NCI-H2227 (cell line): Measurements from ENCODE around the gene RDH5.

Source experiments
- DNase-seq: peaks from one replicate; lab custom pipeline; 2025; ENCODE audit not compliant: unreplicated experiment; lab: John Stamatoyannopoulos, UW

Gene RDH5

DNA sequence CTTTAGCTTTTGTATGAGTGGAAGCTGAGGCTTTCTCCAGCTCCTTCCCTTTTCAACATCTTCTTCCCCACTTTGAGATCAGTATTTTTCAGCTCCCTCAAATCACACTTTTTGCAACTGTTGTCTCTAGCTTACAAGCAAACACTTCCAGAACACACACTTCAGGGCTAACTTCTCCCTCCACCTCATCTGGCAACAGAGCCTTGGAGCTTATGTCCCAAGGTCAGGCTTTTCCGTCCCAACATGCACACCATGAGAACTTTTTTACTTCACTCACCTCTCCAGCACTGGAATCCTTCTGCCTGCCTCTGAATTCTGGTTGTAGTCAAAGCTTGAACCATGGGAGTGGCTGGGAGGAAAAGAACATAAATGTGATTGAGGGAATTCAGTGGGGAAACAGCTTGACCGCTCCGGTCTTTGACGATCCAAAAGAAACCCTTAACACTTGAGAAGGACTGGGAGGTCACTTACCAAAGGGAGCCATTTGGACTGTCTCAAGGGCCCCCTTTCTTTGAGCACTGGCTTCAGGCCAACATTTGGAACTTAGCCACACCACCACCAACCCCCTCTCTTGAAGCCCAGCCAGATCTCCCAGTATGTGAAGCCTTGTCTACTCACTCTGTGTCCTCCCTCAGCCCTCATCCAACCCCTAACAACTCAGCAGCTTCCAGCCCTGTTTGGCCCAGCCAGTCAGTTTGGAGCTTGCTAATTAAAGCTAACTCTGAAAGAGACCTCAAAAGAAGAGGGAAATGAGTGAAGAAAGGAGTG is 8.2 kb upstream of the RDH5 start:
- DNase-seq, result no peak

DNA sequence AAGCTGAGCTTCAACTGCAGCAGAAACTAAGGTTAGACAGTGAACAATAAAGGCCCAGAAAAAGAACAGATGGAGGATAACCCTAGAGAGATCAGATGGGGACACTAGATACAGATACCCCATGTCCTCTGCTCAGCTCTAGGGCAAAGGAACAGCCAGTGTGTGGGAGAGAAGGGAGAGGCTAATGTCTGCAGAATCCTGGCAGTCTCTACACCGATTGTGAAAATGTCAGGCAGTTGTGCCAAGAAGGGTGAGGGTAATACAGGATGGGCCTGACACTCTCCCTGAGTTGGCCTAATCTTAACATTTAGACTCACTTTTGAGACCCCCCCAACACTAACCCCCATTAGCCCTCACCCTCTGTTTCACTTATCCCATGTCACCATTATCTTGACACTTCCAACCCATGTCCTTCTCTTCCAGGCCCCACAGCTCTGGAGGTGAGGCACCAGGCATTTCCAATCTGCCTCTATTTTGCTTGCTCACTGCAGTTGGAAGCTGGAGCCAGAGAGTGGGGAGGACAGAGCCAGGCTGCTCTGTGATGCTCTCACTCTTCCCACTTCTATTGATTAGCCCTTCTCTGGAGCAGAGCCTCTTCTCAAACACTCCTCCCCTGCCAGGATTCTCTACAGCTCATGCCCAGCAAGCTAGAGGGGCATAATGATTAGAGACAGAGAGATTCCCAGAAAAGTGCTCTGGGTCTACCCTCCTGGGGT is 7.3 kb upstream of the RDH5 start:
- DNase-seq, result no peak

- DNase-seq, result no peak
These were observed 6.5 kb upstream of the RDH5 start for GRCh38 chr12:55713721-55714120.

GRCh38 chr12:55715169-55715764 is 4.9 kb upstream of the RDH5 start:
- no peak for DNase-seq

- DNase-seq, result peak; percentile 97
These were observed 4.2 kb upstream of the RDH5 start, which contains the start of gene BLOC1S1 for GRCh38 chr12:55715833-55716581. BLOC1S1 (plus strand) TSS chr12:55716046; CDS start chr12:55716052, 6 bp downstream.

- DNase-seq, result no peak
These were observed 3.6 kb upstream of the RDH5 start for GRCh38 chr12:55716582-55716957.

DNA sequence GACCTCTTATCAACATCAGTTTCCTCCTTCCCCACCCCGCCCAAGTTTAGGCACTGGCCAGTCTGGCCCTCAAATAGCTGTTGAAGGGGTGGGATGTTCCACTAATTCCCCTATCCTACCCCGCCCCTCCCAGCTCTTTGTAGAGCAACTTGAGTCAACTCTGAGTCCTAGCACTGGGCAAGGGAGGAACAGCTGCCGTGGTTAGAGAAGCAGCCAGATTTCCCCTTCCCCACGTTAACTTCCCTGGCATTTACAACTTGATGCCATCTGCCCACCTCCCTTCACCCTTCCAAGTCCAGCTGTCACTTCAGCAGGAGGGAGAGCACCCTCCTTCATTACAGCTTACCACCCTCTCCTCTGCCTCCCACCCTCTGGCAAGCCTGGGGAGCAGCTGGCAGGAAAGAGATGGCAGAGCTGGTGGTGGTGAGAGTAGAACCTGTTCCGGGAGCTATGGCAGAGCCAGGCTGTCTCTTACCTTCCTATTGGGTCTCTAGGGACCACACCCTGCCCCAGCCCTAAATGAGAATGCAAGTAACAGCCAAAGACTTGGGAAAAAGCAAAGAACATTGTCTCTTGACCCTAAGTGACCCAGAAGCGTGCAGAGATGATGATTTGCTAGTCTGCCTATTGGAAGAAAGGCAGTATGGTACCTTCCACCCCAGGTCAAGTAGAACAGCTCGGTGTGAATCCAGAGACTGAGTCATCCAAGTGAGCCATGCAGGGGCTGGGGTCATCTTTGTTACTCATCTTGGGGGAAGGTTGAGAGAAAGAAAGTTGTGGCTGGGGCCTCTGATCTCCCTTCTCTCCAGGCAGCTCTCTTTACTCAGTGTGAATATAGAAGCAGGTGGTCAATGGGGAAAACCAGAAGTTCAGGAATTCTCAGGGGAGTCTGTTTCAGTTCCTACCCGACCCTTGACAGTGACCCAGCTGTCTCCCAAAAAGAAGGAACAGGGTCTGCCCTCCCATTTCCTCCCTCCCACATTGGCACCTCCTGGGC is 2.9 kb upstream of the RDH5 start:
- DNase-seq, result no peak

GRCh38 chr12:55718015-55718414 is 2.2 kb upstream of the RDH5 start:
- DNase-seq, result no peak

GRCh38 chr12:55718624-55719275 is 1.4 kb upstream of the RDH5 start:
- DNase-seq, result no peak

- DNase-seq, result no peak
These were observed 822 bp upstream of the RDH5 start for GRCh38 chr12:55719371-55719770.

DNA sequence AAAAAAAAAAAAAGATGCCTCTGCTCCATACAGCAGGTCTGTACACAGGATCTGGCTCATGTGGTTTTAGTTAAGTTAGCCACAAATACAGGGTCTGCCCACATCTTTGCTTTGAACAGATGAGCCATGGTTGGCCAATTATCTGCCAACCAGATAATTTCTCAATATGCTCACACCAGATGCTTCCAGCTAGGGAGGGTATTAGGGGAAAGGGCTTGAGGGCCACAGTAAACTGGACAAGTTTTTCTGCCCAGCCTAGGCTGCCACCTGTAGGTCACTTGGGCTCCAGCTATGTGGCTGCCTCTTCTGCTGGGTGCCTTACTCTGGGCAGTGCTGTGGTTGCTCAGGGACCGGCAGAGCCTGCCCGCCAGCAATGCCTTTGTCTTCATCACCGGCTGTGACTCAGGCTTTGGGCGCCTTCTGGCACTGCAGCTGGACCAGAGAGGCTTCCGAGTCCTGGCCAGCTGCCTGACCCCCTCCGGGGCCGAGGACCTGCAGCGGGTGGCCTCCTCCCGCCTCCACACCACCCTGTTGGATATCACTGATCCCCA is 776 bp downstream of the RDH5 start:
- DNase-seq, result no peak

- no peak for DNase-seq
These were observed 1.5 kb downstream of the RDH5 start for GRCh38 chr12:55721601-55722213.

DNA sequence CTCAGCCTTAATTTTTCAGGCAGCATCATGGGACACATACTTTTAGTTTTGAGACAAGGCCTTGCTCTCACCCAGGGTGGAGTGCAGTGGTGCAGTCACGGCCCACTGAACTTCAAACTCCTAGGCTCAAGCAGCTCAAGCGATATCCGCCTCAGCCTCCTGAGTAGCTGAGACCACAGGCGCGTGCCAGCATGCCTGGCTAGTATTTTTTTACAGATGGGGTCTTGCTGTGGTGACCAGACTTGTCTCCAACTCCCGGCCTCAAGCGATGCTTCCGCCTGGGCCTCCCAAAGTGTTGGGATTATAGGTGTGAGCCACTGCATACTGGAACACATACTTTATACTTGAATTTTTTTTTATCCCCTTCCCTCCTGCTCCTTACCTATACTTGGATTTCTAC is 2.8 kb downstream of the RDH5 start:
- no peak for DNase-seq

DNA sequence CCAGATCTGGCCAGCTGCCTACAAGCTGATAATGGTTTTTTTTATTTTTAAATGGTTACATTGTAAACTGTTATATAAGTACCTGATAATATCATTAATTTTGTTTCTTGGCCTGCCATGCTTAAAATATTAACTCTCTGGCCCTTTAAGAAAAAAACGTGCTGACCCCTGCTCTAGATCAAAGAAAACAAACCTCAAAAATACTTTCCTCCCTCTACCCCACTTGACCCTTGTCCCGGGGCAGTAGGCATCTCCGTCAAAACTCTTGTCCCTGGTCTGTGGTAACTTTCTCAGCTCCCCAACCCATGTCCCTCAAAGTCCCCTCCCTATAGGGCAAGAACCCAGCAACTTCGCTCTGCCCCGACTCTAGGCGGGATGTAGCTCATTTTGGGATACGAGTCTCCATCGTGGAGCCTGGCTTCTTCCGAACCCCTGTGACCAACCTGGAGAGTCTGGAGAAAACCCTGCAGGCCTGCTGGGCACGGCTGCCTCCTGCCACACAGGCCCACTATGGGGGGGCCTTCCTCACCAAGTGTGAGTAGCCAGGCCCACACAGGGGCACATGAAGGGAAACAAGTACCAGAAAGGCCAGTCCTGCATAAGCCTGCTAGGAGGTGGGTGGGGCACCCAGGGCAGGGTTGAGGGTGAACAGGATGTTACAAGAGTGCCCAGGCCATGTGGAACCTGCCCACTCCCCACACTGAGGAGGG is 3.5 kb downstream of the RDH5 start:
- no peak for DNase-seq

DNA sequence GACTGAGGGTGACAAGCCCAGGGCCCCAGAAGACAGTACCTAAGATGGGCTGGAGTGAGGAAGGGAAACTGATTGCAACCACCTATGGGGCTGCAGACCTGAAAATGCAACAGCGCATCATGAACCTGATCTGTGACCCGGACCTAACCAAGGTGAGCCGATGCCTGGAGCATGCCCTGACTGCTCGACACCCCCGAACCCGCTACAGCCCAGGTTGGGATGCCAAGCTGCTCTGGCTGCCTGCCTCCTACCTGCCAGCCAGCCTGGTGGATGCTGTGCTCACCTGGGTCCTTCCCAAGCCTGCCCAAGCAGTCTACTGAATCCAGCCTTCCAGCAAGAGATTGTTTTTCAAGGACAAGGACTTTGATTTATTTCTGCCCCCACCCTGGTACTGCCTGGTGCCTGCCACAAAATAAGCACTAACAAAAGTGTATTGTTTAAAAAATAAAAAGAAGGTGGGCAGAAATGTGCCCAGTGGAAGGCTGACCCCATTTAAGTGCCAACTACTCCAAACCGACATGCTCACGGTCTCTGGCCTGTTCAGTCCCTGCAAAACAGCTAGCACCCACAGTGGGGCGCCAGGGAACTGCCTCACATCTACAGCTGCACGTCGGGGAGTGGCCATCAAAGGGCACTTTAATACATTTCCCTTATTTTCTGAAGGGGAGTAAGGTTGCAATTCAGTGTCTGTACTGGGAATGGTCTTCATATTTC is 4.2 kb downstream of the RDH5 start:
- DNase-seq, result peak; percentile 57

DNA sequence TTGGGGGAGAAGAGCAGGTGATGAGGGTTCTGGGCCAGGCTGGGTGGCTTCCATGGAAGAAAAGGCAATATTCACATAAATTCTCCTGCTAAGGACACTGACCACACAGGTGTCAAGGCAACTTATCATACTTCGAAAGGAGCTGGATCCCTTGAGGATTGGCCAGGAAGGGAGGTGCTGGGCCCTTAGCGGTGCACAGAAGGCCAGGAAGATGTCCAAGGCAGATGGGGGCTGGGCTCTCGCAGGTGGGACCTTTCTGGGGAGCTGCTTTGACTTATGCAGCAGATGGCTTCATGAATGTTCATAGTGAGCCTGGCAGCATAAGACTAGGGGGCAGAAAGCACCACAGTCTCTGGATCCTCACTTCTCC is 4.7 kb downstream of the RDH5 start:
- DNase-seq, result no peak

DNA sequence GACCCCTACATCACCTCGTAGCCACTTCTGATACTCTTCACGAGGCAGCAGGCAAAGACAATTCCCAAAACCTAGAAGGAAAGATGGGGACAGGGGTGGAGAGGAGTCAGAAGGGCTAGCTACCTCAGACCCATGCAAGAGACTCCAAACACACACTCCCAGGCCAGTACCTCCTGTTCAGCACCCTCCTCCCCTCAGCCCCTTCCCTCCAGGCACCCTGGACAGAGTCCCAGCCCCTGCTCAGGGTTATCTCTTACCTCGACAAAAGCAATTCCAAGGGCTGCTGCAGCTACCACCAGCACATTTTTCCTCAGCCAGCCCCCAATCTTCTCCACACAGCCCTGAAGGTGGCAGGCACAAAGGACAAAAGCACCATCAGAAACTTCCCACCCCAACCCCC is 5.4 kb downstream of the RDH5 start:
- DNase-seq, result no peak

DNA sequence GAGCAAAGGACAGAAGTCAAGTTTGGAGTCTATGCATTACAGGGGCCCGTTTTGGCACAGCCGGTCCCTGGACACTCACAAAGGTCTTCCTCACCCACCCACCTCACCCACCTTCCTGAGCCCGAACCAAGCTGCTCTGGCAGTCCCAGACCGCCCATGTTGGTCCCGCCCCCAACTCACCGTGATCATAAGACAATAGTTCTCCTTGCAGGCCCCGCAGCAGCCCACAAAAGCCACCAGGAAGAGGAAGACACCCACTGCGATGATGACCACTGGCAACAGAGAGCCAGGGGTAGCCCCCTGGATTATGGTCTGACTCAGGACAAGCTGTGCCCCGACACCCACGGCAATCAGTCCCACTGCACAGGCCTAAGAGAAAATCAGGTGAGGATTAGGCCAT is 6.8 kb downstream of the RDH5 start:
- no peak for DNase-seq
